Epithelial cell of proximal tubule (primary cell): Measurements from ENCODE around the gene MRS2. TPM values are rescaled to one million over a fixed set of nuclear protein-coding genes. Genes with fewer than 3 reads are reported as not detected.
"Not testable (repeated sequence)": the region's sequence is repeated elsewhere in the genome, so short reads cannot be mapped to it uniquely, and the experiment has no call there.

ENCODE experiments used
- DNase-seq: peaks from one replicate; pipeline ENCODE4 v3.0.0-alpha.2; 2011; ENCODE audit warnings: low read depth
- H3K4me3 ChIP-seq: 2 replicates; pipeline ENCODE4 v1.5.1; 2011; ENCODE audit warnings: low read depth, mild to moderate bottlenecking, low read length
- total RNA-seq: library from RNA; depleted of rRNA; stranded (reverse); fragments of >200 nt; gene quantifications from 2 replicates; pipeline ENCODE4 v1.2.3, GENCODE V29; 2015
- TF ChIP-seq, protein P1 (sequence below): conservative IDR thresholded peaks from 2 replicates; pipeline ENCODE4 v1.5.1; 2012; ENCODE audit warnings: low read depth, mild to moderate bottlenecking, low read length

The MRS2 gene
- total RNA-seq, 1 donor from 2014 or later: 38.3 TPM

- TF ChIP-seq, protein P1, sequence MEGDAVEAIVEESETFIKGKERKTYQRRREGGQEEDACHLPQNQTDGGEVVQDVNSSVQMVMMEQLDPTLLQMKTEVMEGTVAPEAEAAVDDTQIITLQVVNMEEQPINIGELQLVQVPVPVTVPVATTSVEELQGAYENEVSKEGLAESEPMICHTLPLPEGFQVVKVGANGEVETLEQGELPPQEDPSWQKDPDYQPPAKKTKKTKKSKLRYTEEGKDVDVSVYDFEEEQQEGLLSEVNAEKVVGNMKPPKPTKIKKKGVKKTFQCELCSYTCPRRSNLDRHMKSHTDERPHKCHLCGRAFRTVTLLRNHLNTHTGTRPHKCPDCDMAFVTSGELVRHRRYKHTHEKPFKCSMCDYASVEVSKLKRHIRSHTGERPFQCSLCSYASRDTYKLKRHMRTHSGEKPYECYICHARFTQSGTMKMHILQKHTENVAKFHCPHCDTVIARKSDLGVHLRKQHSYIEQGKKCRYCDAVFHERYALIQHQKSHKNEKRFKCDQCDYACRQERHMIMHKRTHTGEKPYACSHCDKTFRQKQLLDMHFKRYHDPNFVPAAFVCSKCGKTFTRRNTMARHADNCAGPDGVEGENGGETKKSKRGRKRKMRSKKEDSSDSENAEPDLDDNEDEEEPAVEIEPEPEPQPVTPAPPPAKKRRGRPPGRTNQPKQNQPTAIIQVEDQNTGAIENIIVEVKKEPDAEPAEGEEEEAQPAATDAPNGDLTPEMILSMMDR: no peak
- no peak for DNase-seq
- H3K4me3 ChIP-seq: no peak overlapping the region
These were observed 8.5 kb upstream of the MRS2 start for GRCh38 chr6:24394061-24394779.

- H3K4me3 ChIP-seq: no peak overlapping the region
- TF ChIP-seq, protein P1: no peak
- peak; percentile 65 for DNase-seq
These were observed 7.8 kb upstream of the MRS2 start for GRCh38 chr6:24394780-24395437.

DNA sequence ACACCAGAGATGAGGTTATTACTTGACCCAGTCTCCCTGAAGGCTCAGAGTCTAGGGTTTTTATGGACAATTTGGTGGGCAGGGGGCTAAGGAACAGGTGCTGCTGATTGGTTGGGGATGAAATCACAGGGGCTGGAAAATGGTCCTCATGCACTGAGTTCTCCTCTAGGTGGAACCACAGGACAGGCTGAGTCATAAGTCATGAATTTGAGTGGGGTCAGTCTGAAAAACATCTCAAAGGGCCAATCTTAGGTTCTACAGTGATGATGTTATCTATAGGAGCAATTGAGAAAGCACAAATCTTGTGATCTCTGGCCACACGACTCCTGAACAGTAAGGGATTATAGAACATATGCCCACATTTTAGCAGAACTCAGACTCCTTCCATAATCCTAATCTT is 5.9 kb upstream of the MRS2 start:
- TF ChIP-seq, protein P1: no peak
- DNase-seq: no peak
- no peak overlapping the region for H3K4me3 ChIP-seq

- DNase-seq: no peak
- TF ChIP-seq, protein P1: no peak
- no peak overlapping the region for H3K4me3 ChIP-seq
These were observed 5.1 kb upstream of the MRS2 start for GRCh38 chr6:24397631-24398030.

- not testable (repeated sequence) for H3K4me3 ChIP-seq, DNase-seq
These were observed 2.4 kb upstream of the MRS2 start for GRCh38 chr6:24400045-24401039.

DNA sequence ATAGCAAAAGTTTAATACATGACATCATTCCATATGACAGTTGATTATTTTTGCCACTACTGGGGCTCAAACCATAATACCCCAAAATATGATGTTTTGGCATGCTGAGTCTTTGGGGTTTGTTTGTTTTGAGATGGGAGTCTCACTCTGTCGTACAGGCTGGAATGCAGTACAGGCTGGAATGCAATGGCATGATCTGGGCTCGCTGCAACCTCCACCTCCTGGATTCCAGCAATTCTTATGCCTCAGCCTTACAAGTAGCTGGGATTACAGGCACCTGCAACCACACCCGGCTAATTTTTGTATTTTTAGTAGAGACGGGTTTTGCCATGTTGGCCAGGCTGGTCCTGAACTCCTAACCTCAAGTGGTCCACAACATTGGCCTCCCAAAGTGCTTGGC is 1.3 kb upstream of the MRS2 start:
- TF ChIP-seq, protein P1: no peak
- H3K4me3 ChIP-seq: no peak overlapping the region
- DNase-seq: no peak

DNA sequence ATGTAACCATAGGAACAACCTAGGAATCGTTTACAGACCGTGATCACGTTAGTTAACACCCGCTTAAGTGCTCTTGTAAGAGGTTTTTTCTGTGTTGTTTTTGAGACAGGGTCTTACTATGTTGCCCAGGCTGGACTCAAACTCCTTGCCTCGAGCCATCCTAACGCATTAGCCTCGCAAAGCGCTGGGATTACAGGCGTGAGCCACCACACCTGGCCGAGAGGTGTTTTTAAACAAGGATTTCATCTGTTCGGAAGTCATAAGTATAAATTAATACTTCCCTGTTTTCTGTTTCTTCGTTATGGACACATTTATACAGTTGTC is 727 bp downstream of the MRS2 start:
- TF ChIP-seq, protein P1: no peak
- H3K4me3 ChIP-seq: peak overlapping the region; percentile 95
- DNase-seq: no peak
